ENCODE data around the gene TK2. TPM values are rescaled to one million over a fixed set of nuclear protein-coding genes. Genes with fewer than 3 reads are reported as not detected.

TK2 gene
- total RNA-seq, 1 donor from 2014 or later, result 13.1 TPM

DNA sequence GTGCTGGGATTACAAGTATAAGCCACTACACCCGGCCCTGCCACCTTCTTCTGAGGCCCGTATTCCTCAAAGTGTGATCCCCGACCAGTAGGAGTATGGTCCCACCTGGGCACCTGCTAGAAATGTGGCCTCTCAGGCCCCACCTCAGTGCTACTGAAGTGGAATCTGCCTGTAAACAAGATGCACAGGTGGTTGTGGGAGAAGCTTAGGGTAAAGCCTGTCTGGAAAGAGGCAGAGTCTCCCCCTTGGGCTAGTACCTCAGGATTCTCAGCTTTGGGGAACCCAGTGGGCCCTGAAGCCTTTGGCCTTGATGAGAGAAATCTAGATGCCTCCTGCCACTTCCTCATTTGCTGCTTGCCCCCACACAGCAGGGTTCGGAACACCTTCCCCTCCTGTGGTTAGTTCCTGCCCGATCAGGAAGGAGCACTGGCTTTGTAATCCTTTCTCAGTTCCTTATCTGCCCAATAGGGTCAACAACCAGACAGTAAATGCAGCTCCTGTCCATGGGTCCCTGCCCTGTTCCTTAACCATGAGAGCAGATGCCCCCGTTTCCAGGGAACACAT lies 25.2 kb downstream of the TK2 start:
- Mint-ChIP-seq H3K9me3 (ENCODE audit: unreplicated experiment) (no peaks in the 10 kb centered on the region), H3K36me3 (ENCODE audit: low read depth, unreplicated experiment) (peaks cover 29% of the 10 kb centered on the region), H3K27me3 (ENCODE audit: unreplicated experiment) (peaks cover 5% of the 10 kb centered on the region), H3K27ac (ENCODE audit: unreplicated experiment) (peak overlapping the region; percentile 75), H3K4me1 (ENCODE audit: unreplicated experiment) (peaks cover 45% of the 10 kb centered on the region), H3K4me3 (ENCODE audit: unreplicated experiment) (no peak overlapping the region)
- TF ChIP-seq, protein P1, sequence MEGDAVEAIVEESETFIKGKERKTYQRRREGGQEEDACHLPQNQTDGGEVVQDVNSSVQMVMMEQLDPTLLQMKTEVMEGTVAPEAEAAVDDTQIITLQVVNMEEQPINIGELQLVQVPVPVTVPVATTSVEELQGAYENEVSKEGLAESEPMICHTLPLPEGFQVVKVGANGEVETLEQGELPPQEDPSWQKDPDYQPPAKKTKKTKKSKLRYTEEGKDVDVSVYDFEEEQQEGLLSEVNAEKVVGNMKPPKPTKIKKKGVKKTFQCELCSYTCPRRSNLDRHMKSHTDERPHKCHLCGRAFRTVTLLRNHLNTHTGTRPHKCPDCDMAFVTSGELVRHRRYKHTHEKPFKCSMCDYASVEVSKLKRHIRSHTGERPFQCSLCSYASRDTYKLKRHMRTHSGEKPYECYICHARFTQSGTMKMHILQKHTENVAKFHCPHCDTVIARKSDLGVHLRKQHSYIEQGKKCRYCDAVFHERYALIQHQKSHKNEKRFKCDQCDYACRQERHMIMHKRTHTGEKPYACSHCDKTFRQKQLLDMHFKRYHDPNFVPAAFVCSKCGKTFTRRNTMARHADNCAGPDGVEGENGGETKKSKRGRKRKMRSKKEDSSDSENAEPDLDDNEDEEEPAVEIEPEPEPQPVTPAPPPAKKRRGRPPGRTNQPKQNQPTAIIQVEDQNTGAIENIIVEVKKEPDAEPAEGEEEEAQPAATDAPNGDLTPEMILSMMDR (IDR thresholded peaks at IDR 0.05; ENCODE audit: unreplicated experiment), result no peak
- no peak for DNase-seq (ENCODE audit: low spot score)

GRCh38 chr16:66523861-66524354 lies 26.0 kb downstream of the TK2 start:
- TF ChIP-seq, protein P1 (IDR thresholded peaks at IDR 0.05; ENCODE audit: unreplicated experiment), result no peak
- H3K4me3 Mint-ChIP-seq (ENCODE audit: unreplicated experiment), result peak overlapping the region; percentile 73
- no peak for DNase-seq (ENCODE audit: low spot score)
- peaks cover 25% of the 10 kb centered on the region for H3K36me3 Mint-ChIP-seq (ENCODE audit: low read depth, unreplicated experiment)
- H3K27ac Mint-ChIP-seq (ENCODE audit: unreplicated experiment), result peak overlapping the region; percentile 95
- H3K27me3 Mint-ChIP-seq (ENCODE audit: unreplicated experiment), result peaks cover 5% of the 10 kb centered on the region
- H3K9me3 Mint-ChIP-seq (ENCODE audit: unreplicated experiment), result no peaks in the 10 kb centered on the region
- peaks cover 50% of the 10 kb centered on the region for H3K4me1 Mint-ChIP-seq (ENCODE audit: unreplicated experiment)

DNA sequence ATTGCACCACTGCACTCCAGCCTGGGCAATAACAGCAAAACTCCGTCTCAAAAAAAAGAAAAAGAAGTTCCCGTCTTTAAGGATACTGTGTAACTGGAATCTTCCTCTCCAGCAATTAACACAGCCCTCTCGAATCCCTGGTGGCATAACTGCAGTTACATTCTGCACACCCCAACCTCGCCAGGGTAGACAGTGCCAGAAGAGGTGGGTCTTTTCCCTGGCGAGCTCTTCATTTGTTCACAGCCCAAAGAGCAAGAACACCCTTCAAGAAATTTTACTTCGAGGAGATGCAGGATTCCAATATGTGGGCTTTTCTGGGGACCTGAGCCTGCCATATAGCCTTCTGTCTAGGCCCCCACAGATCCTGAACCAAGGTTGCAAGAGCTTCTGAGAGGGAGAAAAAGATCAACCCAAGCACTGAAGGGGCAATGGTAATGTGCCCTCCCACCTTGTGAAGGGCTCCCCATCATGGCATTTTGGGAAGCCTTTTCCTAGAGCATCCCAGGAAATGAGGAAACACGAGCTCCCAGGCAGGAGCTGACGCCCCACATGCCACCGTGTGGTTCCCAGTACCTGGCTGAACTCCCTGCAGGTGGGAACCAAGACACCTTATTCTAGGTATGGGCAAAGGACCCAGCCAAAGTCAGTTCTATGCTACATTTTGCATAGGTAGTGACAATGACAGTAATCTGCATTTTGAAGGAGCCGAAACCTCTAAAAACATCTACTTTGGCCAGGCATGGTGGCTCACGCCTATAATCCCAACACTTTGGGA lies 26.9 kb downstream of the TK2 start:
- Mint-ChIP-seq H3K27ac (ENCODE audit: unreplicated experiment) (no peak overlapping the region), H3K4me1 (ENCODE audit: unreplicated experiment) (peaks cover 57% of the 10 kb centered on the region)

DNA sequence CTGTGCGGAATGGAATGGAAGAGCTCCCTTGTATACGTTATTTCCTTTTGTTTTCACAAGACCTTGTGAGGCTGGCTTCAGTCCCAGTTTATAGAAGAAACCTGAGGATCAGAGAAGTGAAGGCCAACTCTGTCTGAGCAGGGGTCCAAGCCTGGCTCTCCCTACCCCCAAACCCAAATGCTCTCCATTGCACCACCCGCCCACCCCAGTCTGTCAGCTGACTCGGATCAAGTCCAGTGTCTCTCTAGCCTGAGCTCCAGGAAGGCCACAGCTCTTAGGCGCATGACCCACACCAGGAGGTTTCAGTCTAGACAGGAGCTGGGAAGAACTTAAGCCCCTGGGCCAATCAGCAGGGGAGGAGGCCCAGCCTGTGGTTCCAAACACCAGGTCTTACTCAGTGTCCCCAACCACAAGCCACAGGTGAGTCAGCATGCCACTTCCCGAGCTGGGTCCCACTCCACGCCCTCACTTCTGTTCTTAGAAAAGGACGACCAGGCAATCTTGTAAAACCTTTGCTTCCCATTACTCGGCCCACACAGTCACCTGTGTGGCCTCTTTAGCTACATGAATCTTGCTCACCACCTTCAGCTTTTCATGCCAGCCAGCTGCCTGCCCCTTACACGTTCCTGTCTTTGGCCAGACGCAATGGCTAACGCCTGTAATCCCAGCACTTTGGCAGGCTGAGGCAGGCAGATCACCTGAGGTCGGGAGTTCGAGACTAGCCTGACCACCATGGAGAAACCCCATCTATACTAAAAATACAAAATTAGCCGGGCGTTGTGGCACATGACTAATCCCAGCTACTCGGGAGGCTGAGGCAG lies 27.8 kb downstream of the TK2 start:
- H3K27me3 Mint-ChIP-seq (ENCODE audit: unreplicated experiment), result peaks cover 7% of the 10 kb centered on the region
- peaks cover 66% of the 10 kb centered on the region for H3K4me1 Mint-ChIP-seq (ENCODE audit: unreplicated experiment)
- no peak for DNase-seq (ENCODE audit: low spot score)

More for the DNA sequence above, 26.9 kb downstream of the TK2 start:
- H3K9me3 Mint-ChIP-seq (ENCODE audit: unreplicated experiment), result no peaks in the 10 kb centered on the region
- no peak overlapping the region for H3K4me3 Mint-ChIP-seq (ENCODE audit: unreplicated experiment)
- TF ChIP-seq, protein P1 (IDR thresholded peaks at IDR 0.05; ENCODE audit: unreplicated experiment), result no peak
- peaks cover 19% of the 10 kb centered on the region for H3K36me3 Mint-ChIP-seq (ENCODE audit: low read depth, unreplicated experiment)
- peaks cover 5% of the 10 kb centered on the region for H3K27me3 Mint-ChIP-seq (ENCODE audit: unreplicated experiment)
- DNase-seq (ENCODE audit: low spot score), result no peak

More for the DNA sequence above, 27.8 kb downstream of the TK2 start:
- H3K27ac Mint-ChIP-seq (ENCODE audit: unreplicated experiment), result peak overlapping the region; percentile 25
- no peaks in the 10 kb centered on the region for H3K9me3 Mint-ChIP-seq (ENCODE audit: unreplicated experiment)
- H3K4me3 Mint-ChIP-seq (ENCODE audit: unreplicated experiment), result no peak overlapping the region
- TF ChIP-seq, protein P1 (IDR thresholded peaks at IDR 0.05; ENCODE audit: unreplicated experiment), result no peak
- H3K36me3 Mint-ChIP-seq (ENCODE audit: low read depth, unreplicated experiment), result peaks cover 16% of the 10 kb centered on the region

Data from endothelial cell (in vitro differentiated cells).